Trophoblast cell (in vitro differentiated cells and primary cell): ENCODE measurements around the gene SDS.

Experiments used
- DNase-seq, 2 donors: peaks; one replicate each; pipeline ENCODE4 v3.0.0-alpha.2; 2016
- H2AFZ ChIP-seq: 2 replicates; pipeline ENCODE4 v1.6.1; 2013; ENCODE audit warnings: low read length, moderate library complexity, mild to moderate bottlenecking; ENCODE audit not compliant: insufficient read depth, poor library complexity
- H2AK5ac ChIP-seq: 2 replicates; pipeline ENCODE4 v1.6.1; 2013; ENCODE audit warnings: mild to moderate bottlenecking, low read length
- H2BK120ac ChIP-seq: 2 replicates; pipeline ENCODE4 v1.6.1; 2013; ENCODE audit warnings: low read length, mild to moderate bottlenecking, moderate library complexity; ENCODE audit not compliant: insufficient read depth, poor library complexity
- H2BK12ac ChIP-seq: 2 replicates; pipeline ENCODE4 v1.6.1; 2013; ENCODE audit warnings: mild to moderate bottlenecking, low read length, moderate library complexity
- H2BK5ac ChIP-seq: 2 replicates; pipeline ENCODE4 v1.6.1; 2013; ENCODE audit warnings: low read length, low read depth, moderate library complexity, mild to moderate bottlenecking; ENCODE audit not compliant: poor library complexity
- H3K14ac ChIP-seq: 2 replicates; pipeline ENCODE4 v1.6.1; 2013; ENCODE audit warnings: mild to moderate bottlenecking, low read length
- H3K18ac ChIP-seq: 2 replicates; pipeline ENCODE4 v1.6.1; 2013; ENCODE audit warnings: mild to moderate bottlenecking, low read length
- H3K23ac ChIP-seq: 2 replicates; pipeline ENCODE4 v1.6.1; 2013; ENCODE audit warnings: low read length
- H3K27ac ChIP-seq: 2 replicates; pipeline ENCODE4 v1.5.1; 2013; ENCODE audit warnings: low read depth, mild to moderate bottlenecking, inconsistent platforms, low read length, moderate library complexity
- H3K27me3 ChIP-seq: 2 replicates; pipeline ENCODE4 v1.6.1; 2013; ENCODE audit warnings: inconsistent platforms, mild to moderate bottlenecking, low read length, moderate library complexity; ENCODE audit not compliant: insufficient read depth
- H3K36me3 ChIP-seq, 2 experiments: 1 replicate in 1 of 2; 2 replicates in 1 of 2; pipeline ENCODE4 v1.6.1; 2013; ENCODE audit warnings: low read length in 2 of 2, mild to moderate bottlenecking in 2 of 2, moderate library complexity in 1 of 2; ENCODE audit not compliant: insufficient read depth in 2 of 2, control insufficient read depth in 1 of 2
- H3K4ac ChIP-seq: 2 replicates; pipeline ENCODE4 v1.6.1; 2013; ENCODE audit warnings: low read depth, mild to moderate bottlenecking, low read length, moderate library complexity
- H3K4me1 ChIP-seq, 2 experiments: 1 replicate in 1 of 2; 2 replicates in 1 of 2; pipeline ENCODE4 v1.6.1; 2013; ENCODE audit warnings: low read length in 2 of 2, mild to moderate bottlenecking in 2 of 2, moderate library complexity in 1 of 2; ENCODE audit not compliant: insufficient read depth in 2 of 2, control insufficient read depth in 1 of 2
- H3K4me2 ChIP-seq: 2 replicates; pipeline ENCODE4 v1.6.1; 2013; ENCODE audit warnings: inconsistent platforms, mild to moderate bottlenecking, low read length, moderate library complexity
- H3K4me3 ChIP-seq: 2 replicates; pipeline ENCODE4 v1.5.1; 2013; ENCODE audit warnings: mild to moderate bottlenecking, low read depth, low read length, inconsistent platforms
- H3K79me1 ChIP-seq: one replicate; pipeline ENCODE4 v1.6.1; 2013; ENCODE audit warnings: low read length
- H3K79me2 ChIP-seq: 2 replicates; pipeline ENCODE4 v1.6.1; 2013; ENCODE audit warnings: low read length, mild to moderate bottlenecking; ENCODE audit not compliant: control insufficient read depth, insufficient read depth, poor library complexity
- H3K9ac ChIP-seq: 2 replicates; pipeline ENCODE4 v1.6.1; 2013; ENCODE audit warnings: mild to moderate bottlenecking, low read length
- H3K9me3 ChIP-seq: 2 replicates; pipeline ENCODE4 v1.6.1; 2013; ENCODE audit warnings: low read depth, mild to moderate bottlenecking, control low read depth, inconsistent platforms, low read length; ENCODE audit not compliant: insufficient read depth
- H4K12ac ChIP-seq: 2 replicates; pipeline ENCODE4 v1.6.1; 2013; ENCODE audit warnings: low read depth, mild to moderate bottlenecking, low read length, moderate library complexity
- H4K8ac ChIP-seq: 2 replicates; pipeline ENCODE4 v1.6.1; 2013; ENCODE audit warnings: low read depth, mild to moderate bottlenecking, low read length, moderate library complexity
- H4K91ac ChIP-seq: one replicate; pipeline ENCODE4 v1.6.1; 2013; ENCODE audit warnings: low read depth, mild to moderate bottlenecking, low read length, moderate library complexity
- WGBS: extraction: QIAGEN DNeasy Blood & Tissue Kit; methylation state at CpG from one replicate; pipeline ENCODE4 v1.1.7; 2013; ENCODE audit warnings: missing lambda C conversion rate; ENCODE audit not compliant: insufficient read length, insufficient coverage; ENCODE audit errors: extremely low coverage; 5-methylcytosine and 5-hydroxymethylcytosine counted together

The SDS gene

DNA sequence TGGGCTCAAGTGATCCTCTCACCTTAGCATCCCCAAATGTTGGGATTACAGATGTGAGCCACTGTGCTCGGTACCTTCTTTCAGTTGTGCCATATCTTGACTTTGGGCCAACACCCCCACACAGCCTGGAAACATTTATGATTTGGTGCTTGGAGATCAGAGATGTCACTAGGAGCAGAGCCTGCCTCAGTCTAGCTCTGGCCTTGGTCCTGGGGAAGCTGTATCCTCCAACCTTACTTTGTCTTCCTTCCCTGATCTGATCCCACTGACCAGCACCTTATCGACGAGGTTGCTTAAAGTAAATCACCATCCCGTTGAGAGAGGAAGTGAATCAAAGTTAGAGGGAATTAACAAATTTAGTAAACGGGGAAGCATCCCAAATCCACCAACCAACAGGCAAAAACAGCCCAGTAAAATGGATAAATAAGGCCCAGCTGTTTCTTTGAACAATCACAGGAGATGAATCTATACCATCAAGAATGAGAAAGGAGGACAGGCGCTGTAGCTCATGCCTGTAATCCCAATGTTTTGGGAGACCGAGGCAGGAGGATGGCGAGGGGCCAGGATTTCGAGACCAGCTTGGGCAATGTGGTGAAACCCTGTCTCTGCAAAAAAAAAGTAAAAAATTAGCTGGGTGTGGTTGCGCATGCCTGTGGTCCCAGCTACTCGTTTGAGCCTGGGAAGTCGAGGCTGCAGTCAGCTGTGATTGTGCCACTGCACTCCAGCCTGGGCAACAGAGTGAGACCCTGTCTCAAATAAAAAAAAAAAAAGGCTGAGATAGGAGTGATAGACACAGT, 41.9 kb downstream of the SDS start:
- H3K18ac ChIP-seq = no peak overlapping the region
- peak in 1 of 2 donors; percentile 0 for DNase-seq
- no peak overlapping the region for H2AK5ac ChIP-seq
- H3K23ac ChIP-seq = no peak overlapping the region
- H2BK120ac ChIP-seq = no peak overlapping the region
- no peak overlapping the region for H2AFZ ChIP-seq
- H3K27ac ChIP-seq = no peak overlapping the region
- no peak overlapping the region for H4K8ac ChIP-seq
- no CpG with 5 or more reads among the region's 12 CpGs for WGBS
- H3K9ac ChIP-seq = no peak overlapping the region
- H4K12ac ChIP-seq = no peak overlapping the region
- no peak overlapping the region for H2BK12ac ChIP-seq
- no peak overlapping the region for H3K4ac ChIP-seq
- no peak overlapping the region for H3K4me2 ChIP-seq
- H3K79me2 ChIP-seq = peaks cover 5% of the 10 kb centered on the region
- H3K36me3 ChIP-seq = peaks cover 0 to 3% of the 10 kb centered on the region in 2 experiments
- H3K4me1 ChIP-seq = peaks cover 7 to 12% of the 10 kb centered on the region in 2 experiments
- H4K91ac ChIP-seq = no peak overlapping the region
- H3K79me1 ChIP-seq = peaks cover 6% of the 10 kb centered on the region
- H3K9me3 ChIP-seq = no peaks in the 10 kb centered on the region
- H2BK5ac ChIP-seq = no peak overlapping the region
- H3K27me3 ChIP-seq = no peaks in the 10 kb centered on the region
- peak overlapping the region; percentile 52 for H3K4me3 ChIP-seq
- H3K14ac ChIP-seq = no peak overlapping the region

DNA sequence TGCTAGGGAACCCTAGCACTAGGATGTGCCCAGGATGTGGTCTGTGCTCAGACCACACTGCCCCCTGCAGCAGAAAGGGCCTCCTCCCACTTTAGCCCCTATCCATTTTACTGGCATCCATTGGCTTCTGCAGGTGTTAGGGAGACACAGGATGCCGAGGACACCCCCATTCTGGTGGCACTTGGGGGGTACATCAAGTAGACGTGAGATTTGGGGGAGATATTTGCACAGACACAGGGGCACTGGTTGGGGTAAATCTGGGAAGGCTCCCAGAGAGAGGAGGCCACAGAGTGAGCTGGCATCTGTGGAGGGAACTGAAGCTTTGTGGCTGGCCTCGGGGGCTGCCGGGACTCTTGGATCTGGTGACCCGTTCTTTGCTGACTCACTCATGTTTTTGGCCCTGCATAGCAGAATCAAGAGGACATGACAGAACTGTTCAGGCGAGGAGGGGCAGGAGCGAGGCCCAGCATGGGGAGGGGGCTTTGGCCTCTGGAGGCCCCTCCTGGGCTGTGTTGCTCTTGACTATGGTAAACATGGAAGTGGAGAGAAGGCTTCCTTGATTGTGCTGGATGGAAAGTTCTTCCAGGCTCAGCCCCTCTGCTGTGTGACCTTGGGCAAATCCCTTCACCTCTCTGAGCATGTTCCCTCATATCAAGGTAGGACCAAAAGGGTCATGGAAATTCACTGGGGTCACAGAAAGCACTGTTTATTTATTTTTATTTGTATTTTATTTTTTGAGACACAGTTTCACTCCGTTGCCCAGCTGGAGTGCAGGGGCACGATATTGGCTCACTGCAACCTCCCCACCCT, 43.5 kb downstream of the SDS start:
- no peaks in the 10 kb centered on the region for H3K27me3 ChIP-seq
- no CpG with 5 or more reads among the region's 9 CpGs for WGBS
- peaks cover 0 to 3% of the 10 kb centered on the region in 2 experiments for H3K36me3 ChIP-seq

DNA sequence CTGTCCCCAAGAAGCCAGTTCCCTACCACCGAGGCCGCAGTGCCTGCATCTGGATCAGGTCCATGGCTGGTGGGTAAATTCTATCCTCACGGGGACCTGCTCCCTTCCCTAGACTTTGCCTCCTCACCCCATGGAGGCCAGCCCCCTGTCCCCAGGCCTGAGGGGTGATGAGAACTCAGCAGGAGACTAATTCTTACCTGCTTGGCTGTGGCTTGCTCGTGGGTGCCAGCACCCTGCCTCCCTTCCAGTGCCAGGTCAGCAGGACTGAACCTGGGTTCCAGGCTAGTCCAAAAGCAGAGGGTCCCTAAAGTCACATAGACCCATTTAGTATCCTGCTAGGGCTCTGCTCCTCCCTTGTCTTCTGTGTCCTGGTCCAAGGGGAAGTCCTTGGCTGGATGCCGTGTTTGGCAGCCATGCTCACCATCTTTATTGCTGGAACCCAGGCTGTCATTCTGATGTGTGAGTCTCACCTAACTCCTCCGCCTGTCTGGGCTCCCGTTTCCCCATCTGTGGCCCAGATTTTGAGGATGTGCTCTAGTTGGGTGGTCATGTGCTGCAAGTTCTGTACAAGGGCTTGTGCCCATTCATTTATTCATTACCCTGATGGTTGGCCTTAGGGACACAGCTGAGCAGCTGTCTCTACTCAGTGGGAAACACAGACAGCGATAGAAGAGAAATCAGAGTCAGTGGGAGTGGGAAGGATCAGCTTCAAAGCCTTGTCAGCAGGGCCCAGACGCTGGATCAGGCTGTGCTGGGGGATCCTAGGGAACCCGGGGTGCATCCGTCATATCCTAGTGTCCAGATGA, 44.4 kb downstream of the SDS start:
- Histone ChIP-seq H4K12ac (no peak overlapping the region), H3K4ac (no peak overlapping the region), H3K23ac (no peak overlapping the region), H3K79me1 (peaks cover 6% of the 10 kb centered on the region), H3K27ac (no peak overlapping the region), H2BK120ac (no peak overlapping the region), H3K4me1 (peaks cover 7 to 12% of the 10 kb centered on the region in 2 experiments), H2BK5ac (no peak overlapping the region), H2AK5ac (no peak overlapping the region), H3K9ac (peak overlapping the region; percentile 28), H2BK12ac (no peak overlapping the region), H3K79me2 (peaks cover 5% of the 10 kb centered on the region), H3K36me3 (peaks cover 0 to 3% of the 10 kb centered on the region in 2 experiments), H2AFZ (peak overlapping the region; percentile 94), H3K14ac (peak overlapping the region; percentile 71), H3K9me3 (no peaks in the 10 kb centered on the region), H3K27me3 (no peaks in the 10 kb centered on the region), H4K91ac (peak overlapping the region; percentile 48), H4K8ac (peak overlapping the region; percentile 88), H3K4me2 (peak overlapping the region; percentile 80), H3K4me3 (peak overlapping the region; percentile 89), H3K18ac (peak overlapping the region; percentile 69)
- DNase-seq = no peak
- WGBS = no CpG with 5 or more reads among the region's 11 CpGs

More for the DNA sequence above, 43.5 kb downstream of the SDS start:
- Histone ChIP-seq H4K12ac (no peak overlapping the region), H3K27ac (no peak overlapping the region), H2BK120ac (no peak overlapping the region), H3K14ac (no peak overlapping the region), H3K79me2 (peaks cover 5% of the 10 kb centered on the region), H2BK5ac (no peak overlapping the region), H2BK12ac (no peak overlapping the region), H3K4me1 (peaks cover 7 to 12% of the 10 kb centered on the region in 2 experiments), H2AFZ (no peak overlapping the region), H3K4me3 (no peak overlapping the region), H3K4me2 (peak overlapping the region; percentile 2), H3K18ac (no peak overlapping the region), H3K79me1 (peaks cover 6% of the 10 kb centered on the region), H4K91ac (no peak overlapping the region), H3K23ac (no peak overlapping the region), H4K8ac (no peak overlapping the region), H3K4ac (no peak overlapping the region), H3K9me3 (no peaks in the 10 kb centered on the region), H3K9ac (no peak overlapping the region), H2AK5ac (no peak overlapping the region)
- DNase-seq = peak in 1 of 2 donors; percentile 7
